ENCODE results near the gene EIF3CL. TPM values are rescaled to one million over a fixed set of nuclear protein-coding genes. Genes with fewer than 3 reads are reported as not detected.
"Not testable (repeated sequence)": the region's sequence is repeated elsewhere in the genome, so short reads cannot be mapped to it uniquely, and the experiment has no call there.

Gene EIF3CL
- polyA plus RNA-seq, 4 donors = 80.4 to 101 (median 89.2) TPM

- not testable (repeated sequence) for DNase-seq (ENCODE audit: low read depth in 4 of 4, low spot score in 3 of 4)
Observed at GRCh38 chr16:28363408-28363807, 40.2 kb downstream of the EIF3CL start, which contains the start of gene NPIPB6. Gene NPIPB6, minus strand, starts transcription at chr16:28363508. Its CDS starts 686 bp downstream, at chr16:28362822.

GRCh38 chr16:28362600-28362999 is 41.0 kb downstream of the EIF3CL start:
- DNase-seq (ENCODE audit: low read depth in 4 of 4, low spot score in 3 of 4) = not testable (repeated sequence)

GRCh38 chr16:28338230-28338629 is 65.4 kb downstream of the EIF3CL start:
- DNase-seq (ENCODE audit: low read depth in 4 of 4, low spot score in 3 of 4) = not testable (repeated sequence)

GRCh38 chr16:28336940-28337710 is 66.5 kb downstream of the EIF3CL start:
- not testable (repeated sequence) for DNase-seq (ENCODE audit: low read depth in 4 of 4, low spot score in 3 of 4)

- not testable (repeated sequence) for DNase-seq (ENCODE audit: low read depth in 4 of 4, low spot score in 3 of 4)
Observed at GRCh38 chr16:28335678-28336077, 68.0 kb downstream of the EIF3CL start.

- DNase-seq (ENCODE audit: low read depth in 4 of 4, low spot score in 3 of 4) = not testable (repeated sequence)
Observed at GRCh38 chr16:28332632-28333031, 71.0 kb downstream of the EIF3CL start.

GRCh38 chr16:28330981-28331380 is 72.7 kb downstream of the EIF3CL start:
- DNase-seq (ENCODE audit: low read depth in 4 of 4, low spot score in 3 of 4) = not testable (repeated sequence)

- DNase-seq (ENCODE audit: low read depth in 4 of 4, low spot score in 3 of 4) = not testable (repeated sequence)
Observed at GRCh38 chr16:28330232-28330631, 73.4 kb downstream of the EIF3CL start.

Other genes with a start within 250 kb of the EIF3CL start
- 10 to 100 TPM; 69.8 to 81.1 (median 73.4) TPM for gene XPO6, start 191.9 kb downstream of the EIF3CL start, polyA plus RNA-seq (ENCODE audit: insufficient read length in 4 of 4)
- gene SBK1, start 111.3 kb downstream of the EIF3CL start, polyA plus RNA-seq (ENCODE audit: insufficient read length in 4 of 4) = 10 to 100 TPM; 15.8 to 21.9 (median 16.5) TPM
- gene NPIPB6, start 40.3 kb downstream of the EIF3CL start, polyA plus RNA-seq (ENCODE audit: insufficient read length in 4 of 4) = 1 to 10 TPM; 1.0 to 1.7 (median 1.3) TPM
- under 1 TPM in 2 of 4 donors, not detected in 2; 0.26 to 0.29 TPM for gene NPIPB7, start 68.5 kb upstream of the EIF3CL start, polyA plus RNA-seq (ENCODE audit: insufficient read length in 4 of 4)
- gene CLN3, start 88.2 kb upstream of the EIF3CL start, polyA plus RNA-seq (ENCODE audit: insufficient read length in 4 of 4) = 10 to 100 TPM; 31.2 to 44.9 (median 36.6) TPM
- under 1 TPM; 0.42 to 0.84 (median 0.61) TPM for gene APOBR, start 90.8 kb upstream of the EIF3CL start, polyA plus RNA-seq (ENCODE audit: insufficient read length in 4 of 4)
- under 1 TPM in 1 of 4 donors, not detected in 3; 0.05 TPM for gene IL27, start 103.0 kb upstream of the EIF3CL start, polyA plus RNA-seq (ENCODE audit: insufficient read length in 4 of 4)
- gene NUPR1, start 135.1 kb upstream of the EIF3CL start, polyA plus RNA-seq (ENCODE audit: insufficient read length in 4 of 4) = 10 to 100 TPM in 3 of 4 donors, 1 to 10 TPM in 1; 9.4 to 15.4 (median 11.4) TPM
- 10 to 100 TPM; 21.5 to 24.0 (median 22.5) TPM for gene SGF29, start 150.1 kb upstream of the EIF3CL start, polyA plus RNA-seq (ENCODE audit: insufficient read length in 4 of 4)
- gene SULT1A2, start 193.2 kb upstream of the EIF3CL start, polyA plus RNA-seq (ENCODE audit: insufficient read length in 4 of 4) = 1 to 10 TPM in 3 of 4 donors, under 1 TPM in 1; 0.83 to 2.3 (median 1.8) TPM
- 10 to 100 TPM; 20.8 to 29.4 (median 22.6) TPM for gene SULT1A1, start 206.2 kb upstream of the EIF3CL start, polyA plus RNA-seq (ENCODE audit: insufficient read length in 4 of 4)
- 1 to 10 TPM in 2 of 4 donors, not detected in 2; 1.2 to 1.3 TPM for gene NPIPB8, start 234.2 kb upstream of the EIF3CL start, polyA plus RNA-seq (ENCODE audit: insufficient read length in 4 of 4)